Colonic mucosa (tissue), 4 donors: ENCODE results near the gene SHH. TPM values are rescaled to one million over a fixed set of nuclear protein-coding genes. Genes with fewer than 3 reads are reported as not detected.

Experiments
- DNase-seq: peaks from one replicate; pipeline ENCODE4 v3.0.0-alpha.2; 2020
- H3K27ac ChIP-seq: fragments of 200-600 bp; one replicate; pipeline ENCODE4 v1.8.0; 2021
- H3K27me3 ChIP-seq: fragments of 200-600 bp; one replicate; pipeline ENCODE4 v1.8.0; 2021
- H3K36me3 ChIP-seq: fragments of 200-600 bp; one replicate; pipeline ENCODE4 v1.8.0; 2021
- H3K4me1 ChIP-seq: fragments of 200-600 bp; one replicate; pipeline ENCODE4 v1.8.0; 2021; ENCODE audit warnings: mild to moderate bottlenecking
- H3K4me3 ChIP-seq: fragments of 200-600 bp; one replicate; pipeline ENCODE4 v1.8.0; 2021
- H3K9ac ChIP-seq, 2 donors: one replicate each; pipeline ENCODE4 v1.7.0; 2013; ENCODE audit warnings: control low read depth in 2 of 2, low read depth in 2 of 2, low read length in 2 of 2
- H3K9me3 ChIP-seq: fragments of 200-600 bp; one replicate; pipeline ENCODE4 v1.8.0; 2021
- intact Hi-C: fragments of 100-400 bp; cut with DNase I; formaldehyde crosslinking; loops from one replicate; pipeline ENCODE4 v1.14.1; 2022
- total RNA-seq, 2 donors: library from RNA; stranded (reverse); fragmentation: NEBNext Ultra II Directional in 1 of 2; extraction: Animal tissue kit (Norgen Biotek cat#: 25700) in 1 of 2; gene quantifications; one replicate each; pipeline ENCODE4 v1.2.1, GENCODE V29; 2021
- TF ChIP-seq, protein P1 (sequence below): fragments of 200-600 bp; IDR thresholded peaks from one replicate; pipeline ENCODE4 v1.8.0; 2022; ENCODE audit warnings: antibody characterized with exemption, mild to moderate bottlenecking
- donor health status: healthy.
- donor health status: DM: no; HTN: no; CAD: no.
- donor health status: DM: no; HTN: no; CAD: no.

Gene SHH
- total RNA-seq, 2 donors from 2014 or later, result 5.6 to 8.1 TPM

DNA sequence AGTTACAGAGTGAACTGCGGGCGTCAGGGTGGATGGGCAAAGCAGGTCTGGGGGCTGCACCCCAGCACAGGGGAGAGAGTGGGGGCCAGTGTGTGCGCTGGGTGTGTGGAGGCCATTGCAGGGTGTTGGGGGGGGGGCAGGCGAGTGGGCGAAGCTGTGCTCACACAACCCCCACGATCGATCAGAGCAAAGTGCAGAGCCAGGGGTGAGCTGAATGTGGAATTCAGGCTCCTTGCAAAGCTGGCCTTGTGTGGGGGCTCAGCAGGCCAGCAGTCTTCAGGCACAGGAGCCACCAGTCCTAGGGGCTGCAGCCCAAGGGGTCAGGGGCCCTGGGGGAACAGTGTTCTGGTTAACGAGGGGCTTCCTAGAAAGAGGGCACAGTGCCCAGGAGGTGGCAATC lies 862 bp upstream of the SHH start:
- no peak overlapping the region for H3K4me3 ChIP-seq
- intact Hi-C loops, result loop anchor here (5.0 kb wide), 2 partner anchors 659 to 949 kb away; no protein-coding TSS in a partner anchor
- no peak for DNase-seq
- H3K9me3 ChIP-seq, result no peaks in the 10 kb centered on the region
- H3K27ac ChIP-seq, result no peak overlapping the region
- TF ChIP-seq, protein P1, sequence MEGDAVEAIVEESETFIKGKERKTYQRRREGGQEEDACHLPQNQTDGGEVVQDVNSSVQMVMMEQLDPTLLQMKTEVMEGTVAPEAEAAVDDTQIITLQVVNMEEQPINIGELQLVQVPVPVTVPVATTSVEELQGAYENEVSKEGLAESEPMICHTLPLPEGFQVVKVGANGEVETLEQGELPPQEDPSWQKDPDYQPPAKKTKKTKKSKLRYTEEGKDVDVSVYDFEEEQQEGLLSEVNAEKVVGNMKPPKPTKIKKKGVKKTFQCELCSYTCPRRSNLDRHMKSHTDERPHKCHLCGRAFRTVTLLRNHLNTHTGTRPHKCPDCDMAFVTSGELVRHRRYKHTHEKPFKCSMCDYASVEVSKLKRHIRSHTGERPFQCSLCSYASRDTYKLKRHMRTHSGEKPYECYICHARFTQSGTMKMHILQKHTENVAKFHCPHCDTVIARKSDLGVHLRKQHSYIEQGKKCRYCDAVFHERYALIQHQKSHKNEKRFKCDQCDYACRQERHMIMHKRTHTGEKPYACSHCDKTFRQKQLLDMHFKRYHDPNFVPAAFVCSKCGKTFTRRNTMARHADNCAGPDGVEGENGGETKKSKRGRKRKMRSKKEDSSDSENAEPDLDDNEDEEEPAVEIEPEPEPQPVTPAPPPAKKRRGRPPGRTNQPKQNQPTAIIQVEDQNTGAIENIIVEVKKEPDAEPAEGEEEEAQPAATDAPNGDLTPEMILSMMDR, result no peak
- no peaks in the 10 kb centered on the region for H3K36me3 ChIP-seq
- no peaks in the 10 kb centered on the region for H3K4me1 ChIP-seq
- peaks cover 49% of the 10 kb centered on the region for H3K27me3 ChIP-seq
- no peak overlapping the region for H3K9ac ChIP-seq

DNA sequence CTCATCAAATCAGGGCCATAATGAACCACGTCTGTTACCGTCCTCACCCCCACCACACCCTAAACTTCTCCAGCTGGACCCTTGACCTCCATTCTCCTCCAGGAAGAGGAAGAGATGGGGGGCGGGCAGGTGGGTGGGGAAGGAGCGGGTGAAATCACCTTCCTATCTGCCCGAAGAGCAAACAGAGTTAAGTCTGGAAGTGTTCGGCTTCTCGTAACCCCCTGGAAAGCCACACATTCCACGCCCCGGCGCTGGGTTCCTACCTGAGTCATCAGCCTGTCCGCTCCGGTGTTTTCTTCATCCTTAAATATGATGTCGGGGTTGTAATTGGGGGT lies 736 bp downstream of the SHH start:
- H3K4me3 ChIP-seq, result peak overlapping the region; percentile 36
- H3K9me3 ChIP-seq, result no peaks in the 10 kb centered on the region
- no peaks in the 10 kb centered on the region for H3K4me1 ChIP-seq
- H3K27me3 ChIP-seq, result peaks cover 52% of the 10 kb centered on the region
- TF ChIP-seq, protein P1, result no peak
- intact Hi-C loops, result loop anchor here (5.0 kb wide), 2 partner anchors 661 to 951 kb away; no protein-coding TSS in a partner anchor
- peak; percentile 79 for DNase-seq
- H3K9ac ChIP-seq, result no peak overlapping the region
- no peak overlapping the region for H3K27ac ChIP-seq
- no peaks in the 10 kb centered on the region for H3K36me3 ChIP-seq

DNA sequence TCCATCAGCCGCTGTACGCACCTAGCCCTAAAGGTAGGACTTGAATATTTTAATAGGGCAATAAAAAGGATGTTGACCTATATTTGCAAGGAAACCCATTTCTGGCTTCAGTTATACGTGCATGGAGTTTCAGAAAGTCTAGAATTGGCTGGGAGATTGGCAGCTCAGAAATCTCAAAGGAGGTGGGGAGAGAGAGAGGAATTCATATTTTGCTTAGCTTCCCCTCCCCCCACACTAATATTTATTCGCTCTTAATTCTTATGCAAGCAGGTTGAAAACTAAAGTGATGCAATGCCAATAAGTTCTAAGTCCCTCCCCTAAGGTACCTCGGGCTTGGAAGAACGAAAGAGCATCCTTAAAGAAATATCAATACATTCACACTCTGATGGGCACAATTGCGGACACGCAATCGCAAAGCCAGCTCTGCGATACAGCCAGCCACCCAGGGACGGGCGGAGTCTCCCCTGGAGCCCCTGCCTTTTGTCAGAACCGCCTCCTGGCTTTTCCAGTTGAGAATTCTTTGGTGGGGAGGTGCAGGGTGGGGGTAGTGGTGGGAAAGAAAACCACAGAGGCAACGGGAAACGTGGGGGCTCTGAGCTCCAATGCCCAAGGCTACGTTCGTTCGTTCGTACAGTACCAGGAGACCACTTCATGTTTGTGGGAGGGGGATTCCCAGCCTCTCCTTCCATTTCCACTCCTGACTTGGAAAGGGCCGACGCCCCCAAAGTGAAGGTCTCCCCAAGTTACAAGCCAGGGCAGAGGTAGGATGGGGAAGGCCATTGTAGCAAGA lies 1.3 kb downstream of the SHH start:
- no peaks in the 10 kb centered on the region for H3K36me3 ChIP-seq
- H3K9me3 ChIP-seq, result no peaks in the 10 kb centered on the region
- TF ChIP-seq, protein P1, result no peak
- no peak for DNase-seq
- peaks cover 1% of the 10 kb centered on the region for H3K4me1 ChIP-seq
- intact Hi-C loops, result loop anchor here (5.0 kb wide), 2 partner anchors 661 to 951 kb away; no protein-coding TSS in a partner anchor
- peak overlapping the region in 1 of 2 donors; percentile 51 for H3K9ac ChIP-seq
- peaks cover 58% of the 10 kb centered on the region for H3K27me3 ChIP-seq
- peak overlapping the region; percentile 48 for H3K4me3 ChIP-seq
- peak overlapping the region; percentile 89 for H3K27ac ChIP-seq

DNA sequence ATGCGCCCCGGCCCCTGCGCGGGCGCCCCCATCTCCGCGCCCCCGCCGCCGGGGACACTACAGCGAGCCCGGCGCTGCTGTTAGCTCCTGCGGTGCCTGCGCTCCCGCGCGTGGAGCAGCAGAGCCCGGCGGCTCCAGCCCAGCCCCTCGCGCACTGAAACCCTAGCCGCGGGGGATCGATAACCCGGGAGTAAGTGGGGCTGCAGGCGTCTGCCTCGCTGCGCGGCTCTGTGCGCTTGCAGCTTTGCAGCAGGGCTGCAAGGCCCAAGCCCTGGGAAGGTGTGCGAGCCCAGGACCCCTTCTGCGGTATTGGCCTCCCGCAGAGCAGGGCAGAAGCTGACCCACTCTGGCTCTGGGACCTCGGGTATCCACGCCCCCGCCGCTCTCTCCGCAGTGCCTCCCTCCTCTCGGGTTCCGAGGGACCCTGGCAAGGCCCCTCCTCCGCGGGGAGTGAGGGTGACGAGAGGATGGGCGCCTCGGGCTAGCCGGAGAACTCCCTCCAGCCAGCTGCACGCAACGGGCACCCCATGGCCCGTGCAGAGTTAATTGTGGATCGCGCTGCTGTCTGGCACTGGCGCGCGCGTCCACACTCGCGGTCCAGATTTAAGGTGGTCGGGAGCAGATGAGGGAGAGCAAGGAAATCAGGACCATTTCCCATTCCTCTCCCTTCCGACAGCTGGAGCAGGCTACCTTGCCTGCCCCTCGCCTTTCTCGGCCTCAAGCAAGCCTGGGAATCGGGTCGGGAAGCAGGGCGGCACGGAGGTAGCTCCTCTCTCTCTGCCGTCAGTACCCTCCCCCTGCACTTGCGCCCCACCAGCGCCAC lies 2.1 kb downstream of the SHH start:
- H3K9ac ChIP-seq, result peak overlapping the region; percentile 51 to 81
- no peaks in the 10 kb centered on the region for H3K9me3 ChIP-seq
- peak overlapping the region; percentile 89 for H3K27ac ChIP-seq
- TF ChIP-seq, protein P1, result no peak
- peaks cover 9% of the 10 kb centered on the region for H3K4me1 ChIP-seq
- no peaks in the 10 kb centered on the region for H3K36me3 ChIP-seq
- intact Hi-C loops, result loop anchor here (5.0 kb wide), 2 partner anchors 662 to 952 kb away; no protein-coding TSS in a partner anchor
- no peak for DNase-seq
- H3K4me3 ChIP-seq, result peak overlapping the region; percentile 48
- peaks cover 66% of the 10 kb centered on the region for H3K27me3 ChIP-seq

DNA sequence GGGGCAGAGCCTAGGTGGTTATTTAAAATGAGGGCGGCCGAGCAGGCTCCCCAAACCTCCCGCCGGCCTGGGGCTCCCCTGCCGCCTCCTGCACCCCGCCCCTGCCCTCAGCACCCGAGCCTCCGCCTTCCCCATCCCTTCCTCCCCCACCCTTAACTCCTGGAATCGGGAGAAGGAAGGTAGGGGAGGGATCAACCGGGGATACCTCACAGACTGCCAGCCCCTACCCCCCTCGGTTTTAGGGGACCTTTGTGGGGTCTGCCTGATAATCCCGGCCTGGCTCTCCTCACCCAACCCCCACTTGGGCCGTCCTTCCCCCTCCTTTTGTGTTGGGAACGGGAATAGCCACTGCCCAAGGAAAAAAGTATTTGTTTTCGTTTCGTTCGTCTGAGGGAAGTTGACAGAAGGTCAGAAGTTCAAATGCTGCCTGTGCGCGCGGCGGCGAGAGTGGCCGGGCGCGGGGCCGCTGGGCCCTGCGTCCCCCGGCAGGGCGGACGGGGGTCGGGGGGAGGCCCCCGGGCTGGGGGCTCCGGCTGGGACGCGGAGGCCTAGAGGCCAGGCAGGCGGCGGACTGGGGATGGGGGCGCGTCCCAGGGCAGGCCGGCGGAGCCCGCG lies 2.8 kb downstream of the SHH start:
- Histone ChIP-seq H3K4me3 (peak overlapping the region; percentile 48), H3K27ac (peak overlapping the region; percentile 89), H3K4me1 (peaks cover 15% of the 10 kb centered on the region), H3K9ac (peak overlapping the region; percentile 62 to 81), H3K27me3 (peaks cover 69% of the 10 kb centered on the region), H3K9me3 (no peaks in the 10 kb centered on the region), H3K36me3 (no peaks in the 10 kb centered on the region)
- TF ChIP-seq, protein P1, result no peak
- intact Hi-C loops, result no loop called here
- DNase-seq, result peak; percentile 67
